Measurements from ENCODE around the gene RCBTB1. TPM values are rescaled to one million over a fixed set of nuclear protein-coding genes. Genes with fewer than 3 reads are reported as not detected.
A peak's percentile ranks its signal among the peaks of the same experiment; 100 is the strongest.

The RCBTB1 gene
- total RNA-seq, 2 experiments from 2014 or later, result 18.7 to 19.3 TPM

GRCh38 chr13:49495783-49496762, 89.3 kb downstream of the RCBTB1 start, which contains the start of gene PHF11:
Gene PHF11, plus strand, starts transcription at chr13:49495953. Its CDS starts 49 bp downstream, at chr13:49496002.
- CTCF ChIA-PET, result interaction anchor here (0.6 to 1.3 kb wide), 4 partner anchors 15 to 53 kb away, joined by 3 to 4 read pairs (median 3); partner anchors contain the start of gene CAB39L
- Mint-ChIP-seq H3K4me3 (peak within 1 kb of the TSS; percentile 91), H3K27me3 (no peaks in the 10 kb centered on the region), H3K4me1 (ENCODE audit: low read depth) (peaks cover 52% of the 10 kb centered on the region), H3K9me3 (no peaks in the 10 kb centered on the region), H3K27ac (peak within 1 kb of the TSS; percentile 98), H3K36me3 (peaks cover 45% of the 10 kb centered on the region)
- intact Hi-C loops (cut with micrococcal nuclease), result loop anchor here (1.0 to 5.0 kb wide), 8 partner anchors 41 to 1956 kb away; partner anchors contain the start of genes CAB39L, FNDC3A, INTS6 and KPNA3
- peak; percentile 95 for DNase-seq
- POLR2A ChIA-PET, result interaction anchor here (0.5 to 2.1 kb wide), 10 partner anchors 11 to 248 kb away, joined by 3 to 72 read pairs (median 4); partner anchors contain the start of genes CAB39L, RCBTB1 and SETDB2

- H3K36me3 Mint-ChIP-seq, result peaks cover 35% of the 10 kb centered on the region
- H3K9me3 Mint-ChIP-seq, result no peaks in the 10 kb centered on the region
- H3K4me3 Mint-ChIP-seq, result peak overlapping the region; percentile 91
- CTCF ChIA-PET, result interaction anchor here (1.4 kb wide), 1 partner anchor 12 kb away, joined by 3 read pairs; no protein-coding TSS in a partner anchor
- POLR2A ChIA-PET, result no interaction called here
- H3K27ac Mint-ChIP-seq, result peak overlapping the region; percentile 98
- no peaks in the 10 kb centered on the region for H3K27me3 Mint-ChIP-seq
- no peak for DNase-seq
- peaks cover 41% of the 10 kb centered on the region for H3K4me1 Mint-ChIP-seq (ENCODE audit: low read depth)
- intact Hi-C loops (cut with micrococcal nuclease), result loop anchor here (1.0 to 5.0 kb wide), 6 partner anchors 40 to 1958 kb away; partner anchors contain the start of genes CAB39L, FNDC3A, INTS6 and KPNA3
Observed at GRCh38 chr13:49494645-49495044, 90.7 kb downstream of the RCBTB1 start.

- DNase-seq, result no peak
- Mint-ChIP-seq H3K4me3 (no peak overlapping the region), H3K27me3 (no peaks in the 10 kb centered on the region), H3K27ac (no peak overlapping the region), H3K9me3 (no peaks in the 10 kb centered on the region), H3K4me1 (ENCODE audit: low read depth) (no peaks in the 10 kb centered on the region), H3K36me3 (peaks cover 26% of the 10 kb centered on the region)
- CTCF ChIA-PET, result no interaction called here
- intact Hi-C loops (cut with micrococcal nuclease), result no loop called here
- POLR2A ChIA-PET, result no interaction called here
Observed at GRCh38 chr13:49488563-49488962, 96.8 kb downstream of the RCBTB1 start.

Other genes with a start within 250 kb of the RCBTB1 start
- 1 to 10 TPM; 5.6 to 6.3 TPM for gene CAB39L, start 141.5 kb downstream of the RCBTB1 start, total RNA-seq
- gene SETDB2, start 141.3 kb downstream of the RCBTB1 start, total RNA-seq, result 10 to 100 TPM; 13.9 to 15.9 TPM
- 10 to 100 TPM; 89.2 to 99.4 TPM for gene PHF11, start 89.6 kb downstream of the RCBTB1 start, total RNA-seq
- under 1 TPM; 0.33 to 0.34 TPM for gene ARL11, start 42.9 kb upstream of the RCBTB1 start, total RNA-seq
- gene EBPL, start 105.9 kb upstream of the RCBTB1 start, total RNA-seq, result 10 to 100 TPM; 36.1 to 36.2 TPM
- gene KPNA3, start 207.1 kb upstream of the RCBTB1 start, total RNA-seq, result 10 to 100 TPM; 42.0 to 44.0 TPM